Renal cortex interstitium (tissue), 11 donors: ENCODE data around the gene TMC1. TPM values are rescaled to one million over a fixed set of nuclear protein-coding genes. Genes with fewer than 3 reads are reported as not detected.
"Not testable (repeated sequence)": the region's sequence is repeated elsewhere in the genome, so short reads cannot be mapped to it uniquely, and the experiment has no call there.

Experiments
- DNase-seq, 11 donors: peaks; one replicate each; pipeline ENCODE4 v3.0.0-alpha.2; 2013; ENCODE audit warnings: low read depth in 9 of 11, low spot score in 4 of 11; ENCODE audit errors: extremely low read depth in 1 of 11
- polyA plus RNA-seq, 3 donors: library from polyadenylated mRNA; unstranded; fragments of 120-200 nt; gene quantifications; one replicate each; pipeline ENCODE4 v1.2.1, GENCODE V29; 2013; ENCODE audit not compliant: insufficient read length in 3 of 3

Gene TMC1
- polyA plus RNA-seq, 3 donors: 0.53 to 1.4 (median 0.74) TPM

DNA sequence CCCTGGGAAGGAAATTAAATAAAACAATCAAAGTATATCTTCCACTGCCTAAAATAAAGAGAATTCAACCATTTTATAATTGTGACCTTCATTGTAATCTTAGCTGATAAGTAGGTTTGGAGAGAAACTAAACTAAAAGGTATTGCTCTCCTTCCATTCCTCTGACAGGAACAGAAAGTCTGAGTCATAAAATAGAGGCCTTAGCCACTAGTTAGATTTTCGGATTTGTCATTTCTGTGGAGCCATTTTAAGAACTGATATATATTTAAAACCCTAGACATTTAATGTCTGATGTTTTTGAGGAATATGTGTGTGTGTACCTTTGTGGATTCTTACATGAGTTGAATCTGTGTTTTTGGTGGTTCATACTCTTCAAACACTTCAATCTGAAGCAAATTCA is 11.8 kb upstream of the TMC1 start:
- DNase-seq: no peak

DNA sequence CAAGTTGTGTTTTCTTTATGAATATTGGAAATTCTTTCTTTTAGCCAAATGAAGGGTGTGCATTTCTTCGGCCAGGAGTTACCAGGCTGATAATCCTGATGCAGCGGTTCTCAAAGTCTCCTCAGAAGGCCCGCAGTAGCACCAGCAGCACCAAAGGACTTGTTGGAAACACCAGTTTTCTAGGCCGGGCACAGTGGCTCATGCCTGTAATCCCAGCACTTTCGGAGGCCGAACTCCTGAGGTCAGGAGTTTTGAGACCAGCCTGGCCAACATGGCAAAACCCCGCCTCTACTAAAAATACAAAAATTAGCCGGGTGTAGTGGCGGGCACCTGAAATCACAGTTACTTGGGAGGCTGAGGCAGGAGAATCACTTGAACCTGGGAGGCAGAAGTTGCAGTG is 397 bp upstream of the TMC1 start:
- not testable (repeated sequence) for DNase-seq

DNA sequence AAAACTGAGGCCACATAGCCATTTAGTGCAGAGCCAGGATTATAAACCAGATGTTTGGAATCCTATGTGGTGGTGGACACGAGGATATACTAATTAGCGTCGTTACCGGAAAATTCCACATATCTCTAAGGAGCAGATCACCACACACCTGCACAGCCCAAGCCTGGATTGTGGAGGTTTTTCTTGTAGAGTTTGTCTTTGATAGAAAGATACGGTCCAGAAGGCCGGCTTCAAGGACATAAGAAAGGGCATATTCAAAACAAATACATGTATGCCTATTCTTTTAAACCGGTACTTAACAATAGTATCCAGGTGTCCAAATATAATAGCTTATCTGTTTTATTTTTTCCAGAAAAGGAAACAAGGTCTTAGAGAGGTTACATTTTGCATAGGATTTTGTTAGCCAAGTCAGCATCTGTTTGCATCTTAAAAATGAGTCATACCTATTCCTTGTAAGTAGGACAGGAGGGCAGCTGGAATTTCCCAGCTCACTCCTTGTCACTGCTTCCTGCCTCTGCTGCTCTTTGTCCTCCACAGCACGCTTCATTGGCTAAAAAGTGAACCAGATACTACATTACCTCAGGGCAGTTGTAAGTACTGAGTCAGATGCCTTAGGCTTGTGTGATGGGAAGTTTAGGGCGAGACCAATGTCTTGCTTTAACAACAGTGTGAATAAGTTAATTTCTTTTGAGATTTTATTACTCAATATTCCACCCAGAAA is 3.6 kb downstream of the TMC1 start:
- peak in 4 of 11 donors; percentile 60 to 66 (median 62) for DNase-seq

DNA sequence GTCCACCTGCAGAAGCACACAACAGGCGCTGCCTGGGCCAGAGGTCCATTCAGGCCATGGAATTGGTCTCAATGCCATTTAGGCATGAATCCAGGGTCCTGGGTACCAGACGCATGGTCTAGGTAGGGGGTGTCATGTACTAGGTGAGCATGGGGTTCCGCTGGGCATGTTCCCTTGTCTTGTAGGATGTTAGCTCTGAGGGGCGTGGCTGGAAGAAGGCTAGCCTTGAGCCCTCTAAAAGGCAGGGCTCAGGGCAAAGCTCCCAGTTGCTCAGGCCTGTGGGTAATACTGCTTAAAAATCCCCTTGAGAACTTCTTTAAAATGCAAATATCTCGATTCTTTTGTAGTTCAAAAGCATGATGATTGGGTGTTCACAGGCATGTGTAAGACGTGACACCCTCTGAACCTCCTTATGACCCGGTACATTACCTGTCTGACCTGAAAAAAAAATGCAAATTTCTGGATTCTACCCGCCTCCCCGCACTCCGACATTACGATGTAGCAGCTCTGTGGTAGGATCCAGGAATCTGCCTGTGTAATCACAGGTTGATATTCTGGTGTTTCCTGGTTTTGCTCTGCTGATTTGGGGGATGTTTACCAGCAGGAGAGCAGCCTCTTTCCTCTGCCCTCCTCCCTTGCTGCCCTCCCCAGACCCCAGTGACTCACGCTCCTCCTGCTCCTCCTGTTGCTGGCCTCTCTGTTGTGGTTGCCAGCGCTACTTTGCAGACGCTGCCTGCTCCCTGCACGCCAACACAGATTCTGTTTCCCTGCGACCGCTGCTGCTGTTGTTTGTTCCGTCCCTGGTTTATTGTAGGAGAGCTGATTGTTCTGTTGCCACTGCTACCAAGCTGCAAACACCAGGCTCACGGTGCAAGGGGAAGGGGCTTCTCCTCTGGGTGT is 5.7 kb downstream of the TMC1 start:
- DNase-seq: peak in 9 of 11 donors; percentile 30 to 73 (median 67)

DNA sequence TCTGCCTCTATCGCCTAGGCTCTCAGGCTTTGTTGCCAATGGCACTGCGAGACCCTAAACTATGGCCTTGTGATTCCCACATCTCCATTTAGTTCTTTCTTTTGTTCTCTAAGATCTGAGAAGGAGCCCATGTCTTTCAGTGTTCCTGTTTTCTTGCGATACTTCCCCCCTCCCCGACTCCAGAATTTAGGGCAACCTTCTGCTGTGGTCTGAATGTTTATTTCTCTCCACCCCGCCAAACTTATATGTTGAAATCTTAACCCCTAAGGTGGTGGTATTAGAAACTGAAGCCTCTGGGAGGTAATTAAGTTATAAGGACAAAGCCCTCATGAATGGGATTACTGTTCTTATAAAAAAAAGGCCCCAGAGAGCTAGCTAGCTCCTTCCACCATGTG is 6.4 kb downstream of the TMC1 start:
- DNase-seq: no peak

DNA sequence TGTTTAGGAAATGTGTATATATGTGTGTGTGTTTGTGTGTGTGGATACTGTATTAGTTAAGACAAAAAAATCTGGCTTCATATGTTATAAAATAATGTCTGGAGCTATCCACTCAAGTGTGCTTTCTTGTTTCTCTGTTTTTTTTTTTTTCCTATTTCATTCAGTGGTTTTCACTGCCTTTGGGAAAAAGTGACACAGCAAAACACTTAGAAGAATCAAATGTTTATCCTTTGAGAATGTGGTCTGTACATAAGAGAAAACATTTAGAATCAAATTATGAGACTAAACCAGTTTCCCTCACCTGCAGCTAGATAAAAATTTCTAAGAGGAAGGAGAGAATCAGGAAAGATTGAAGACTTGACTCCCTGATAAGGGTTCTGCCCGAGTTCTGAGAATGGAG is 8.1 kb downstream of the TMC1 start:
- DNase-seq: no peak

DNA sequence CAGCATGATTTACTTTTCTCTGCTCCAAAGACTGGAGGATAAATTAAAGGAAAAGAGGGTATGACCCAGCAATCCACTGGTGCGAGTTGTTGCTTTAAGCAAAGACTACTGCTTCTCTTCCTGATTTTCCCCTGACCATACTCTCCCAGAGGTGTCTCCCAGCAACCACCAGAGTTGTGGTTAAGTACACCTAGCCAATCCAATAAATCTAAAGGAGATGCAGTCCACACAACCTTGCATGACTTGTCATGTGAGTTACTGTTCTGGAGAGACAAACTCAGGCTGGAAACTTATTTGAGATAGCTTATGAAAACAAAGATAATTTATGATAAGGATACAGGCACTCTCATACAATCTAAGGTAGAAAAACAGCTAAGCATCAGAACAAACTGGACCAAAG is 11.9 kb downstream of the TMC1 start:
- no peak for DNase-seq

DNA sequence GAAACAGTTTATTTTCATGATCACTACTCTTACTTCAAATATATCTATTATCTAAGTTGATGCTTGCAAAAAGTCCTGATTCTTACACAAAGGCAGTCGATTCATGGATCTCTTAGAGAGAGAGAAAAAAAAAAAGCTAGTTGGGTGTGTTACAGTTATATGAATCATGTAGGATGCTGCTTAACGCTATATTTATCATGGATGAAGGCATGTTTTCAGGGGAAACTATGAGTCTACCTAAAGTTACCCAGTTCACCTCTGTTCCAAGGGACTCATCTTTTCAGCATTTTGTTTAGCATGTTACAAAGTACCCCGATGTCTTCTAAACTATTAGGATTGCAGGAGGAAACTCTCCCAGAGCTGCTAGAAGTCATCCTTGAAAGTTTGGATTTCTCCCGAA is 13.5 kb downstream of the TMC1 start:
- DNase-seq: no peak

DNA sequence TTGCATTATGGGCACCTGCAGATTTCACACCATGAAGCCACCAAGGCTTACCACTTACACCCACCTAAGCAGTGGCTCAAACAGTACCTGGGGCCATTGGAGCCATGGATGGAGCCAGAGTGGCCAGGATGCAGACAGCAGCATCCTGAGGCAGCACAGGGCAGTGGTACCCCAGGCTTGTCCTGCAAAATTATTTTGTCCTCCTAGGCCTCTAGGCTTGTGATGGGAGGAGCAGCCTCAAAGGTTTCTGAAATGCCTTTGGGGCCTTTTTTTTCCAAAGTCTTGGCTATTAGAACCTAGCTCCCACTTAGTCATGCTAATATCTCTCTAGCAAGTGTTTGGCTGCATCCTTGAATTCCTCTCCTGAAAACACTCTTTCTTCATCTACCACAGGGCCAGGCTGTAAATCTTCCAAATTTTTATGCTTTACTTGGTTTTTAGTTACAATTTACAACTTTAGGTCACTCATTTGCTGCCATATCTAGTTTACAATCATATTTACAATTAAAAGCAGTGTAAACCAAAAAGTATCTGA is 15.7 kb downstream of the TMC1 start:
- no peak for DNase-seq

DNA sequence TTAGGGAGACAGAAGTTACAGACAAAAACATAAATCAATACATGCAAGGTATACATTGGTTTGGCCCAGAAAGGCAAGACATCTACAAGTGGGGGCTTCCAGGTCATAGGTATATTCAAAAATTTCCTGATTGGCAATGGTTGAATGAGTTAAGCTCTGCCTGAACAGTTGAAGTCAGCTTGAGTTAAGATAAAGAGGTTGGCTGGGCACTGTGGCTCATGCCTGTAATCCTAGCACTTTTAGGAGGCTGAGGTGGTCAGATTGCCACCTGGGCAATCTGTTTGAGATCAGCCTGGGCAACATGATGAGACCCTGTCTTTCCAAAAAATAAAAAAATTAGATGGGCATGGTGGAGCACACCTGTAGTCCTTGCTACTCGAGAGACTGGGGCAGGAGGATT is 16.3 kb downstream of the TMC1 start:
- no peak for DNase-seq

DNA sequence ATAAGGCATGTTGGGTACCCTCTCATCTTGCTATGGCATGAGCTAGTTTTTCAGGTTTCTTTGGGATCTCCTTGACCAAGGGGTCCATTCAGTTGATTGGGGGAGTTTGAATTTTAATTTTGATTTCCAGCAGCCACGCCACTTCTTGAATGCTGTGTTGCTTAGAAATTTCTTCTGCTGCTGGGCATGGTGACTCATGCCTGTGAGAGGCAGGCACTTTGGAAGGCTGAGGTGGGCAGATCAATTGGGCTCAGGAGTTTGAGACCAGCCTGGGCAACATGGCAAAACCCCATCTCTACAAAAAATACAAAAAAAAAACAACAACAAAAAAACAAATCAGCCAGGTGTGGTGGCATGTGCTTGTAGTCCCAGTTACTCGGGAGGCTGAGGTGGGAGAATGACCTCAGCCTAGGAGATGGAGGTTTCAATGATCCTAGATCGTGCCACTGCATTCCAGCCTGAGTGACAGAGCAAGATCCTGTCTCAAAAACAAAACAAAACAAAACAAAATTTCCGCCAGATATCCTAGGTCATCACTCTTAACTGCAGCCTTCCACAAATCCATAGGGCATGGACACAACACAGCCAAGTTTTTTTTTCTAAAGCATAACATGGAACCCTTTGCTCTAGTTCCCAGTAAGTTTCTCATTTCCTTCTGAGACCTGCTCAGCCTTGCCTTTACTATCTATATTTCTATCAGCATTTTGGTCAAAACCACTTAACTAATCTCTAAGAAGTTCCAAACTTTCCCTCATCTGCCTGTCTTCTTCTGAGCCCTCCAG is 17.7 kb downstream of the TMC1 start:
- no peak for DNase-seq

DNA sequence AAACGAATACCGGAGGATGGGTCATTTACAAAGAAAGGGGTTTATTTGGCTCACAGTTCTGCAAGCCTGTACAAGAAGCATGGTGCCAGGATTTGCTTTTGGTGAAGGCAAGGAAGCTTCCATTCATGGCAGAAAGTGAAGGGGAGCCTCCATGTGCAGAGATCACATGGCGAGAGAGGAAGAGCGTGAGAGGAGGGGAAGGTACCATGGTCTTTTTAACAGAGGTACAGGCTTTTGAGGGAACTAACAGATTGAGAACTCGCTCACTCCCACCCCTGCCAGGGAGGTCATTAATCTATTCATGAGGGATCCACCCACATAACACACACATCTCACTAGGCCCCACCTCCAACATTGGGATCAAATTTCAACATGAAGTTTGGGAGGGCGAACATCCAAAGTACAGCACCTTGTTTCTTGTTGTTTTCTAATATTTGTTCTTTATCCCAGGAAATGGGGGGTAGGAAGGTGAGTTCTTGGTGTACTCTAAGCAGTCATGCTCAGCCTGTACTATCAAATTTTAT is 18.5 kb downstream of the TMC1 start:
- DNase-seq: no peak

DNA sequence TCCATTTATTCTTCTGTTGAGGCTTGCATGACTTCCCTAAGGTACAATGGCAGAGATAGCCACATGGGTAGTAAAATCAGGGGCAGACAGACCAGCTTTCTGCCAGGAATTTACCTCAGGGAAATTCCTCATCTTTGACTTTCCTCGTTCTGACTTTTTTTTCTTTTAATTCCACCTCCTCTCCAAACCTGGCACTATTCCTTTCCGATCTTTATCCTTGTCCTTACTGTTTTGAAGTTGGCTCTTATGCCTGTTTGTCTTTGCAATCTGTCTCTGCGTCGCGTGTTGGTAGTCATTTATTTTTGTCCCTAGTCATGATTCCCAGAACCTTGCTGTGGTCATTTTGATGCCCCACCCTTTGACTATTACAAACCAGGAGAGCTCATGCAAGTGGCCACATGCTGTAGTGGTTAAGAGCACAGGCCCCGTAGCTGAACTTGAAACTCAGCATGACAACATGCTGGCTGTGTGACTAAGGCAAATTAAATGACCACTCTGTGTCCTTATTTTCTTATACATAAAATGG is 19.0 kb downstream of the TMC1 start:
- no peak for DNase-seq

DNA sequence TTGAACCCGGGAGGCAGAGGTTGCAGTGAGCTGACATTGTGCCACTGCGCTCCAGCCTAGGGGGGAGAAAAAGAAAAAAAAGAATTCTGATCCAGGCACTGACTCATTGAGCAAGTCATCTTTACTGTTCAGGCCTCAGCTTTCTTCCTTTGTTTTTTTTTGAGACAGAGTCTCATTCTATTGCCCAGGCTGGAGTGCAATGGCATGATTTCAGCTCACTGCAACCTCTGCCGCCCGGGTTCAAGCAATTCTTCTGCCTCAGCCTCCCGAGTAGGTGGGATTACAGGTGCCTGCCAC is 21.1 kb downstream of the TMC1 start:
- not testable (repeated sequence) for DNase-seq

DNA sequence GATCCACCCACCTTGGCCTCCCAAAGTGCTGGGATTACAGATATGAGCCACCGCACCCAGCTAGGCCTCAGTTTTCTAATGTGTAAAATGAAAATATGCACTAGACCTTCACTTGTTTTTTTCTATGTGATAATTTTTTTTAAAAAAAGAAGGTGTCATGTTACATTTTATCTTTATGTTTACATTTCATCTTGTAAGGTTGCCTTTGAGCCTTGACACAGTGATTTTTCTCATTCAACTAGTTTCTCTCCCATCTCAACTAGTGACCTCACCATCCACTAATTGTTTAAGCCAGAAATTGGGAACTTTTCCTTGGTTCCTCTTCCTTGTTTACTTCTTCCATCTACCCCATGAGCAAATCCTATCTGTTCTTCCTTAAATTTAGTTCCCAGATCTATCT is 21.5 kb downstream of the TMC1 start:
- DNase-seq: no peak

DNA sequence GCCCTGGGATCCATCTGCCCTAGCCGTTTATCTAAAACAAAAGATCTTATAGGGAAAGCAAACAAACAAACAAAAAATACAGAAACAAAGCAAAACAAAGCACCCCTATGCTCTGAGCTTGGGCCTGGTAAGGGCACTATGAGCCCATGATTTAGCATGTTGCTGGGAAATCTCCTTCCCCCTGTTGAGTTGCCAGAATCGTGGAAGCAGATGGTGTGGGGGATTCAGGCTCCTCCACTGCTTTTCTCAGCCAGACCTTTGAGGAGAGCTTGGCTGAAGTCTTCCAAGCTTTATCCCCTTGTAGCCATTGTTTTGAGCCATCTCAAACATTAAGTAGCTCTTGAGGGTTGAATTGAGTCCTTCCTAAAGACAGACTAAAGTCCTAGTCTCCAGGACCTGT is 29.9 kb downstream of the TMC1 start:
- DNase-seq: no peak

DNA sequence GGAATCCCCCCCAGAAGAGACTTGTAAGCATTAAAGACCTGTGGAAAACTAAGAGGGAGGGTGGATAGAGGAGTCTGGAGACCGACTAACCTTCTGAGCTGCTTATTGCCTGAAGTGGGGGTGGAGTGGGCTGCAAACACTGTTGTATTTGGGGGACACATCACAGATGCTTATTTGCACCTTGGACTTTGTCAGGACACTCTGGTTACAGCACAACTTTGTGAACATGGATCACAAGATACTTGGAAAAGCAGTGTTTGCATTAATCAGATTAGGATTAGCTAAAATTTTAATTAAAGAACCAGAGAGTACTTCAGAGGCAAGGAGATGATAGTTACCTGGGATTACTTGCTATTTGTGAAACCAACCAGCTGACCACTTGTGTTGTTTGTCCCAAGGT is 30.9 kb downstream of the TMC1 start:
- no peak for DNase-seq

DNA sequence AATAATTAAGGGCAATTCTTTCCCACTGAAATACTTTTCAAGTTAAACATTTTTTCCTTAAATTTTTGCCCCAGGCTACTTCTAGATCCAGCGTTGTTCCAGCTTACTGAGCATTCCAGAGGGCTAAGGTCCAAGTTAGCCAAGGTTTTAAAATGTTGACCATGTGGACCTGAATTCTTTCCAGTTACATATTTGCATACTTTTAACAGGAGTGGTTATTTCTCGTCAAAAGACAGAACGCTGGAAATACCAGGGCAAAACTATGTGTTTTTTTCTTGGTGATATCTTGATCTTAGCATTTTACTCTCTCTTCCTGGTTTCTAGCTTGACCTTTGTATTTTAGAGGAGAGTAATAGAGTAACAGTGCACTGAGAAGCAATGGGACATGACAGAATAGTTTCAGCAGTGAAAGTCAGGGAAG is 32.8 kb downstream of the TMC1 start:
- peak in 4 of 11 donors; percentile 29 to 53 (median 47) for DNase-seq

DNA sequence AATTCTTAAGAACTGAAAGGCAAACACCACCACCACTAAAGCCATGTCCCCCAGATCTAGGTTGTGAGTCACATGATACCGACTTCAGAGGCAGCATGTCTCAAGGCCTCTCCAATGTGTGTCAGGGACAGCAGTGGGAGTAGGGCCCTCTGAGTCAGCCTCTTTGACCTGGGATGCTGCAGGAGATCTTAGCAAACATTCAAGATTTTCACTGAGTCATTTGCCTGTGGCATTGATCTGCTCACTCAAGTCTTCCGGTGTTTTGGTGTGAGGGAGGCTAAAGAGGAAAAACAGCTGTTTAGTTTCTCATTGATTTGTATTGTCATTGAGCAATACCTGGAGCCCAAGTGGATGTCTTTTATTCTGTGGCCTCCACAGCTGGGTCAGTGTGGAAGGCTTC is 36.1 kb downstream of the TMC1 start:
- DNase-seq: no peak
